Panc1 (cell line): ENCODE measurements around the gene DNASE1L3.

ENCODE experiments used
- CTCF ChIP-seq: fragments of 450-650 bp; IDR thresholded peaks from 2 replicates; pipeline ENCODE4 v1.5.1; 2017; ENCODE audit warnings: mild to moderate bottlenecking
- POLR2AphosphoS5 ChIP-seq: IDR thresholded peaks from 2 replicates; pipeline ENCODE4 v1.6.1; 2012; ENCODE audit warnings: mild to moderate bottlenecking, low read depth, low read length, moderate library complexity
- REST ChIP-seq, 2 experiments: IDR thresholded peaks; 2 replicates each; pipeline ENCODE4 v1.6.1; 2011 to 2012; ENCODE audit warnings: low read depth in 2 of 2, control low read depth in 1 of 2, low read length in 1 of 2, mild to moderate bottlenecking in 1 of 2, moderate library complexity in 1 of 2; ENCODE audit not compliant: insufficient read depth in 1 of 2
- SIN3A ChIP-seq: IDR thresholded peaks from 2 replicates; pipeline ENCODE4 v1.6.1; 2012; ENCODE audit warnings: low read depth, mild to moderate bottlenecking, low read length, moderate library complexity, borderline replicate concordance; ENCODE audit not compliant: insufficient read depth

GRCh38 chr3:58155838-58156237 lies 54.9 kb downstream of the DNASE1L3 start:
- no peak for TF ChIP-seq CTCF
- TF ChIP-seq SIN3A, result no peak
- TF ChIP-seq REST (IDR thresholded peaks at IDR 0.05; ENCODE audit: insufficient read depth in 1 of 2, low read depth in 2 of 2, low read length in 1 of 2), result no peak
- no peak for TF ChIP-seq POLR2AphosphoS5
